Glutamatergic neuron (in vitro differentiated cells): ENCODE results near the gene PNPLA2. TPM values are rescaled to one million over a fixed set of nuclear protein-coding genes. Genes with fewer than 3 reads are reported as not detected.

Experiments
- DNase-seq: peaks from one replicate; pipeline ENCODE4 v3.0.0; 2022
- H3K27ac Mint-ChIP-seq: one replicate; pipeline ENCODE4 v1.8.0; 2020; ENCODE audit warnings: mild to moderate bottlenecking, mixed read lengths, inconsistent platforms; ENCODE audit not compliant: unreplicated experiment
- H3K27me3 Mint-ChIP-seq: one replicate; pipeline ENCODE4 v1.8.0; 2020; ENCODE audit warnings: mild to moderate bottlenecking, moderate library complexity, mixed read lengths, inconsistent platforms; ENCODE audit not compliant: unreplicated experiment
- H3K36me3 Mint-ChIP-seq: one replicate; pipeline ENCODE4 v1.8.0; 2020; ENCODE audit warnings: mild to moderate bottlenecking, mixed read lengths, inconsistent platforms; ENCODE audit not compliant: unreplicated experiment
- H3K4me1 Mint-ChIP-seq: one replicate; pipeline ENCODE4 v1.8.0; 2020; ENCODE audit warnings: mild to moderate bottlenecking, low read depth, mixed read lengths, inconsistent platforms; ENCODE audit not compliant: unreplicated experiment
- H3K4me3 Mint-ChIP-seq: one replicate; pipeline ENCODE4 v1.8.0; 2020; ENCODE audit warnings: mild to moderate bottlenecking, mixed read lengths, inconsistent platforms; ENCODE audit not compliant: unreplicated experiment
- H3K9me3 Mint-ChIP-seq: one replicate; pipeline ENCODE4 v1.8.0; 2020; ENCODE audit warnings: mild to moderate bottlenecking, moderate library complexity, mixed read lengths, inconsistent platforms; ENCODE audit not compliant: unreplicated experiment
- CTCF ChIP-seq: fragments of 200-600 bp; sonication (generic); IDR thresholded peaks from one replicate; pipeline ENCODE4 v1.5.0; 2021; ENCODE audit not compliant: partially characterized antibody, unreplicated experiment
- total RNA-seq: library from RNA; stranded (reverse); fragmentation: NEBNext Ultra II Directional; extraction: Animal tissue kit (Norgen Biotek cat#: 25700); gene quantifications from one replicate; pipeline ENCODE4 v1.2.1, GENCODE V29; 2021; ENCODE audit not compliant: unreplicated experiment

Gene PNPLA2
- total RNA-seq, 1 donor from 2014 or later: 32.3 TPM

GRCh38 chr11:811446-812245 lies 7.1 kb upstream of the PNPLA2 start:
- Mint-ChIP-seq H3K27me3 (peaks cover 8% of the 10 kb centered on the region), H3K4me3 (peak overlapping the region; percentile 92), H3K9me3 (peaks cover 7% of the 10 kb centered on the region), H3K36me3 (no peaks in the 10 kb centered on the region), H3K27ac (peak overlapping the region; percentile 48), H3K4me1 (peaks cover 11% of the 10 kb centered on the region)
- no peak for TF ChIP-seq CTCF
- DNase-seq: no peak

GRCh38 chr11:812390-812789 lies 6.3 kb upstream of the PNPLA2 start:
- TF ChIP-seq CTCF: no peak
- H3K27me3 Mint-ChIP-seq: peaks cover 8% of the 10 kb centered on the region
- no peak for DNase-seq
- H3K27ac Mint-ChIP-seq: no peak overlapping the region
- H3K4me3 Mint-ChIP-seq: no peak overlapping the region
- no peaks in the 10 kb centered on the region for H3K36me3 Mint-ChIP-seq
- H3K4me1 Mint-ChIP-seq: peaks cover 11% of the 10 kb centered on the region
- H3K9me3 Mint-ChIP-seq: peaks cover 7% of the 10 kb centered on the region

GRCh38 chr11:813072-813455 lies 5.7 kb upstream of the PNPLA2 start:
- no peak for TF ChIP-seq CTCF
- peaks cover 5% of the 10 kb centered on the region for H3K27me3 Mint-ChIP-seq
- H3K36me3 Mint-ChIP-seq: no peaks in the 10 kb centered on the region
- no peak overlapping the region for H3K4me3 Mint-ChIP-seq
- no peak for DNase-seq
- H3K27ac Mint-ChIP-seq: no peak overlapping the region
- peaks cover 5% of the 10 kb centered on the region for H3K9me3 Mint-ChIP-seq
- H3K4me1 Mint-ChIP-seq: peaks cover 11% of the 10 kb centered on the region

DNA sequence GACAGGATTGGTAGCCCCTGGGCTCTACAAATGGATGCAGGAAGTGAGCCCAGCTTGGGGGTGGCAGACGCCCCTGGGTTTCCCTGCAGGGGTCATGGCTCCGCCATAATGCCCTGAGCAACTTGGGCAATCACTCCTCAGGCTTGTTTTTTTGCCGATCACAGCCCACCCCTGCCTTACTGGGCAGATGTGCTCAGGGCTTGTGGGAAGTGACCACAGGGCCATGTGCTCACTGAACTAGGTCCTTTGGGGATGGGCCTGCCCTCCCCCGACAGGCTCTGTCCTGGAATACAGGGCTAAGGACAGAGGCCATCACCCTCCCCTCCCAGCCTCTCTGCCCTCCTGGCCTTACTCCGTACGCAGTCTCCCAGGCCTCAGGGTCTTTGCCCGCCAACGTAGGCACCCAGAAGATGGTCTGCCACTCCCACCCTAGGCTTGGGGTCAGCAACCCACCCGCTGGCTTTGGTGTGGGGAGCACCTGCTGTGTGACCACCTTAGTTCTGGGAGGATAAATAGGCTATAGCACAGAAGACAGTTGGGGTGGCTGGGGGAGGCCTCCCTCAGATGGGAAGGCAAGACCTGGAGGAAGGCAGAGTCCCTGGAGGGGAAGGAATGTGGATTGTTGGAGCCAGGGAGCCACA lies 5.1 kb upstream of the PNPLA2 start:
- no peak for TF ChIP-seq CTCF
- Mint-ChIP-seq H3K4me1 (peaks cover 11% of the 10 kb centered on the region), H3K36me3 (no peaks in the 10 kb centered on the region), H3K9me3 (peaks cover 5% of the 10 kb centered on the region), H3K4me3 (no peak overlapping the region), H3K27ac (no peak overlapping the region), H3K27me3 (peaks cover 9% of the 10 kb centered on the region)
- peak; percentile 14 for DNase-seq
